ENCODE measurements around the gene CAMK2D. TPM values are rescaled to one million over a fixed set of nuclear protein-coding genes. Genes with fewer than 3 reads are reported as not detected.

Gene CAMK2D
- total RNA-seq, 2 experiments from 2014 or later = 29.9 to 32.9 TPM

DNA sequence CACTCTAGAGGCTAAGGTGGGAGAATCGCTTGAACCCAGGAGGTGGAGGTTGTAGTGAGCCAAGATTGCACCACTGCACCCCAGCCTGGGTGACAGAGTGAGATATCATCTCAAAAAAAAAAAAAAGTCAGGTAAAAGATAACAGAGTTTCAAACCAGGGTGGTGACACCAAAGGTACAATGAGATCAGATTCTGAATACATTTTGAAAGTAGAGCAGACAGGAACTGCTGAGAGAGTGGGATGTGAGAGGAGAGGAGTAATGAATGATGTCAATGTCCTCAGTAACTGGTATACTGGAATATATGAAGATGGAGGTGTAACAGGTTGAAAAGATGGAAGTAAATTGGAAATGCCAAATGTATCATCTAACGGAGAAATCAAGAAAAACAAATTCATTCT lies 135.6 kb downstream of the CAMK2D start:
- DNase-seq = no peak
- intact Hi-C loops (cut with DNase I, micrococcal nuclease) = no loop called here
- H3K4me1 Mint-ChIP-seq (ENCODE audit: low read depth) = peaks cover 35% of the 10 kb centered on the region
- H3K9me3 ChIP-seq (ENCODE audit: control insufficient read depth in 1 of 2, insufficient read depth in 1 of 2, low read length in 2 of 2) = no peaks in the 10 kb centered on the region
- no peak overlapping the region for H3K4me3 ChIP-seq (ENCODE audit: low read length)
- peaks cover 7% of the 10 kb centered on the region for H3K36me3 ChIP-seq (ENCODE audit: insufficient read depth, low read length)
- no peak overlapping the region for H3K4me3 Mint-ChIP-seq
- H3K27me3 ChIP-seq (ENCODE audit: control insufficient read depth in 1 of 2, insufficient read depth in 2 of 2, low read length in 2 of 2) = no peaks in the 10 kb centered on the region
- H3K9me3 Mint-ChIP-seq = no peaks in the 10 kb centered on the region
- ChIA-PET CTCF (no interaction called here), POLR2A (no interaction called here)
- no peak overlapping the region for H3K27ac Mint-ChIP-seq
- H3K36me3 Mint-ChIP-seq (ENCODE audit: low read depth) = peaks cover 17% of the 10 kb centered on the region
- no peak for ATAC-seq (ENCODE audit: poor library complexity)
- H3K27me3 Mint-ChIP-seq = no peaks in the 10 kb centered on the region
- no peak overlapping the region for H3K27ac ChIP-seq (ENCODE audit: low read depth in 1 of 2, low read length in 2 of 2)
- H3K4me1 ChIP-seq (ENCODE audit: insufficient read depth, low read length) = no peaks in the 10 kb centered on the region
- TF ChIP-seq, protein P1, sequence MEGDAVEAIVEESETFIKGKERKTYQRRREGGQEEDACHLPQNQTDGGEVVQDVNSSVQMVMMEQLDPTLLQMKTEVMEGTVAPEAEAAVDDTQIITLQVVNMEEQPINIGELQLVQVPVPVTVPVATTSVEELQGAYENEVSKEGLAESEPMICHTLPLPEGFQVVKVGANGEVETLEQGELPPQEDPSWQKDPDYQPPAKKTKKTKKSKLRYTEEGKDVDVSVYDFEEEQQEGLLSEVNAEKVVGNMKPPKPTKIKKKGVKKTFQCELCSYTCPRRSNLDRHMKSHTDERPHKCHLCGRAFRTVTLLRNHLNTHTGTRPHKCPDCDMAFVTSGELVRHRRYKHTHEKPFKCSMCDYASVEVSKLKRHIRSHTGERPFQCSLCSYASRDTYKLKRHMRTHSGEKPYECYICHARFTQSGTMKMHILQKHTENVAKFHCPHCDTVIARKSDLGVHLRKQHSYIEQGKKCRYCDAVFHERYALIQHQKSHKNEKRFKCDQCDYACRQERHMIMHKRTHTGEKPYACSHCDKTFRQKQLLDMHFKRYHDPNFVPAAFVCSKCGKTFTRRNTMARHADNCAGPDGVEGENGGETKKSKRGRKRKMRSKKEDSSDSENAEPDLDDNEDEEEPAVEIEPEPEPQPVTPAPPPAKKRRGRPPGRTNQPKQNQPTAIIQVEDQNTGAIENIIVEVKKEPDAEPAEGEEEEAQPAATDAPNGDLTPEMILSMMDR (IDR thresholded peaks at IDR 0.05) = no peak

DNA sequence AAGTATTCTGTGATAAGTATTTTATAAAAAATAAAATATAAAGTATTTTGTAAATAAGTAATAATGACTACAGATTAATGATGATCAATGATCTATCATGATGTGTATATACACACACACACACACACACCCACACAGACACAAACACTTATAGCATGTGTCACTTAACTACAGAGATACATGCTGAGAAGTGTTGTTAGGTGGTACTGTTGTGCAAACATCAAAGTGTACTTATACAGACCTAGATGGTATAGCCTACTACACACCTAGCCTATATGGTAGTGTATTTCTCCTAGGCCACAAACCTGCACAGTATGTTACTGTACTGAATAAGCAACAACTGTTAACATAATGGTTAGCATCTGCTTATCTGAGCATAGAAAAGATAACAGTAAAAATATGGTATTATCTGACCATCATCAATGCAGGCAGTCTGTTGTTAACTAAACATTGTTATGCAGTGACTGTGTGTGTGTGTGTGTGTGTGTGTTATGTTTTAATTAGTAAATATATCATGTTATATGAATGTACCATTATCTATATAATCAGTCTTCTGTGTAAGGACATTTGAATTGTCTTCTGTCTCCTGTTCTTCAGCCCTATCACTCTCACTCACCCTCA lies 138.2 kb downstream of the CAMK2D start:
- H3K9me3 ChIP-seq (ENCODE audit: control insufficient read depth in 1 of 2, insufficient read depth in 1 of 2, low read length in 2 of 2) = no peaks in the 10 kb centered on the region
- H3K27ac Mint-ChIP-seq = no peak overlapping the region
- H3K4me1 Mint-ChIP-seq (ENCODE audit: low read depth) = peaks cover 19% of the 10 kb centered on the region
- peaks cover 17% of the 10 kb centered on the region for H3K36me3 Mint-ChIP-seq (ENCODE audit: low read depth)
- DNase-seq = no peak
- H3K27ac ChIP-seq (ENCODE audit: low read depth in 1 of 2, low read length in 2 of 2) = no peak overlapping the region
- no peak for ATAC-seq (ENCODE audit: poor library complexity)
- CTCF ChIA-PET = no interaction called here
- no peaks in the 10 kb centered on the region for H3K27me3 Mint-ChIP-seq
- intact Hi-C loops (cut with DNase I, micrococcal nuclease) = no loop called here
- H3K9me3 Mint-ChIP-seq = no peaks in the 10 kb centered on the region
- H3K4me1 ChIP-seq (ENCODE audit: insufficient read depth, low read length) = no peaks in the 10 kb centered on the region
- H3K27me3 ChIP-seq (ENCODE audit: control insufficient read depth in 1 of 2, insufficient read depth in 2 of 2, low read length in 2 of 2) = no peaks in the 10 kb centered on the region
- TF ChIP-seq, protein P1 (IDR thresholded peaks at IDR 0.05) = no peak
- POLR2A ChIA-PET = no interaction called here
- H3K36me3 ChIP-seq (ENCODE audit: insufficient read depth, low read length) = peaks cover 7% of the 10 kb centered on the region
- no peak overlapping the region for H3K4me3 Mint-ChIP-seq
- no peak overlapping the region for H3K4me3 ChIP-seq (ENCODE audit: low read length)

DNA sequence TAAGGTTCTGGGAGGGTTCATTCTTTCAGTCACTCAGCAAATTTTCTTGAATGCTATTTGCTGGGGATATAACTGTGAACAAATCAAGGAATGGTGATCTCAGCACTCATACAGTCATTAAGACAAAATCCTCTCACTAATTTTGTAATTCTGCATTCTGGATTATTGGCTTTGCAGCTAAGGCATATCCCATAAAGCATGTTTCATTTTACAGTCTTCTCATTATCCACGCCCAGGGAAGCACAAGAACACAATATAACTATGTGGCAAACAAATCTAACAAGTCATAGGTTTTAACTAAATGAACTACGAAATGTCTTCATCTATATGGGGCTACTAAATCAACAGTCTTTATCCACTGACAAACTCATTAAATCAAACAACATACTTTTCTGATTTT lies 139.9 kb downstream of the CAMK2D start:
- Histone ChIP-seq H3K27ac (ENCODE audit: low read depth in 1 of 2, low read length in 2 of 2) (no peak overlapping the region), H3K4me1 (ENCODE audit: insufficient read depth, low read length) (no peaks in the 10 kb centered on the region), H3K27me3 (ENCODE audit: control insufficient read depth in 1 of 2, insufficient read depth in 2 of 2, low read length in 2 of 2) (no peaks in the 10 kb centered on the region), H3K9me3 (ENCODE audit: control insufficient read depth in 1 of 2, insufficient read depth in 1 of 2, low read length in 2 of 2) (no peaks in the 10 kb centered on the region), H3K36me3 (ENCODE audit: insufficient read depth, low read length) (peaks cover 7% of the 10 kb centered on the region), H3K4me3 (ENCODE audit: low read length) (no peak overlapping the region)
- ChIA-PET CTCF (no interaction called here), POLR2A (no interaction called here)
- no peak for DNase-seq
- Mint-ChIP-seq H3K9me3 (no peaks in the 10 kb centered on the region), H3K4me3 (no peak overlapping the region), H3K27ac (no peak overlapping the region), H3K4me1 (ENCODE audit: low read depth) (peaks cover 27% of the 10 kb centered on the region), H3K36me3 (ENCODE audit: low read depth) (peaks cover 17% of the 10 kb centered on the region), H3K27me3 (no peaks in the 10 kb centered on the region)
- intact Hi-C loops (cut with DNase I, micrococcal nuclease) = no loop called here
- TF ChIP-seq, protein P1 (IDR thresholded peaks at IDR 0.05) = no peak
- ATAC-seq (ENCODE audit: poor library complexity) = no peak

Data from CD4-positive, alpha-beta T cell (primary cell).